HEK293 (cell line): ENCODE data around the gene OR2T11.
A peak's percentile ranks its signal among the peaks of the same experiment; 100 is the strongest.
"Not testable (repeated sequence)": the region's sequence is repeated elsewhere in the genome, so short reads cannot be mapped to it uniquely, and the experiment has no call there.

Experiments
- CTCF ChIA-PET: fragments of 350-600 bp; formaldehyde crosslinking; extraction: SDS; loops from one replicate; lab custom pipeline; 2021; ENCODE audit warnings: antibody characterized with exemption; lab: Yijun Ruan, JAX
- POLR2A ChIA-PET: fragments of 300-600 bp; formaldehyde crosslinking; extraction: SDS; loops from one replicate; lab custom pipeline; 2020; ENCODE audit warnings: antibody characterized with exemption, inconsistent platforms; lab: Yijun Ruan, JAX
- H3K27ac ChIP-seq: fragments of 200-500 bp; sonication (Bioruptor generic); 2 replicates; pipeline ENCODE4 v1.5.1; 2014; ENCODE audit warnings: low read depth, low read length, control low read depth, inconsistent platforms; ENCODE audit errors: extremely low read depth
- H3K36me3 ChIP-seq, 2 experiments: fragments of 200-500 bp in 1 of 2; sonication (Bioruptor generic) in 1 of 2; 1 replicate in 1 of 2; 2 replicates in 1 of 2; pipeline ENCODE4 v1.5.1; 2014 to 2017; ENCODE audit warnings: inconsistent platforms in 2 of 2, low read length in 2 of 2; ENCODE audit not compliant: control insufficient read depth in 2 of 2, insufficient read depth in 1 of 2
- H3K4me1 ChIP-seq: fragments of 200-500 bp; sonication (Bioruptor generic); 2 replicates; pipeline ENCODE4 v1.5.1; 2014; ENCODE audit warnings: mild to moderate bottlenecking, low read length, inconsistent platforms; ENCODE audit not compliant: control insufficient read depth, insufficient read depth
- H3K4me3 ChIP-seq: 2 replicates; pipeline ENCODE4 v1.5.1; 2011; ENCODE audit warnings: low read depth, mild to moderate bottlenecking, control low read depth, low read length, moderate library complexity
- H3K9me3 ChIP-seq: fragments of 200-500 bp; sonication (Bioruptor generic); 2 replicates; pipeline ENCODE4 v1.5.1; 2014; ENCODE audit warnings: low read depth, low read length, inconsistent platforms; ENCODE audit not compliant: control insufficient read depth, insufficient read depth
- KLF10 ChIP-seq: fragments of 450-650 bp; IDR thresholded peaks from 2 replicates; pipeline ENCODE4 v1.5.1; 2018; ENCODE audit warnings: missing biosample characterization, mild to moderate bottlenecking, missing genetic modification characterization
- SETDB1 ChIP-seq: IDR thresholded peaks from one replicate; pipeline ENCODE4 v1.6.1; 2017; ENCODE audit warnings: mild to moderate bottlenecking, low read length, moderate library complexity, mixed read lengths; ENCODE audit not compliant: insufficient read length
- ZNF624 ChIP-seq: fragments of 450-650 bp; formaldehyde crosslinking; IDR thresholded peaks from 2 replicates; pipeline ENCODE4 v1.5.1; 2017; ENCODE audit warnings: missing biosample characterization, missing genetic modification characterization

The OR2T11 gene

GRCh38 chr1:248670003-248670402 is 35.1 kb upstream of the OR2T11 start:
- Histone ChIP-seq H3K36me3 (no peaks in the 10 kb centered on the region), H3K4me1 (no peaks in the 10 kb centered on the region), H3K9me3 (no peaks in the 10 kb centered on the region), H3K4me3 (no peak overlapping the region), H3K27ac (no peak overlapping the region)
- POLR2A ChIA-PET = no interaction called here
- CTCF ChIA-PET = no interaction called here
- TF ChIP-seq ZNF624 (tag by site-specific recombination) (no peak), SETDB1 (peak; percentile 95), KLF10 (tag by site-specific recombination) (no peak)

- H3K27ac ChIP-seq, H3K9me3 ChIP-seq, H3K36me3 ChIP-seq, POLR2A ChIA-PET, CTCF ChIA-PET, H3K4me3 ChIP-seq, H3K4me1 ChIP-seq: not testable (repeated sequence)
These were observed 28.8 kb upstream of the OR2T11 start for GRCh38 chr1:248663453-248664328.

GRCh38 chr1:248656797-248657196 is 21.9 kb upstream of the OR2T11 start:
- H3K9me3 ChIP-seq, CTCF ChIA-PET, H3K27ac ChIP-seq, POLR2A ChIA-PET, H3K4me1 ChIP-seq, H3K36me3 ChIP-seq, H3K4me3 ChIP-seq: not testable (repeated sequence)

GRCh38 chr1:248655354-248655753 is 20.5 kb upstream of the OR2T11 start, which contains the start of gene OR2T27:
Gene OR2T27, minus strand, starts transcription at chr1:248655528. Its CDS starts 4,644 bp downstream, at chr1:248650884.
- CTCF ChIA-PET, H3K27ac ChIP-seq, H3K36me3 ChIP-seq, H3K9me3 ChIP-seq, H3K4me3 ChIP-seq, POLR2A ChIA-PET, H3K4me1 ChIP-seq: not testable (repeated sequence)

- H3K36me3 ChIP-seq, POLR2A ChIA-PET, H3K9me3 ChIP-seq, H3K4me1 ChIP-seq, H3K27ac ChIP-seq, CTCF ChIA-PET, H3K4me3 ChIP-seq: not testable (repeated sequence)
These were observed 14.1 kb upstream of the OR2T11 start for GRCh38 chr1:248648770-248649536.

- H3K4me3 ChIP-seq, H3K9me3 ChIP-seq, H3K4me1 ChIP-seq, CTCF ChIA-PET, H3K27ac ChIP-seq, H3K36me3 ChIP-seq, POLR2A ChIA-PET: not testable (repeated sequence)
These were observed 10.3 kb upstream of the OR2T11 start, which contains the start of gene OR2T35 for GRCh38 chr1:248645178-248645577. Gene OR2T35, minus strand, starts transcription at chr1:248645278. Its CDS starts 6,020 bp downstream, at chr1:248639258.

- CTCF ChIA-PET, H3K4me1 ChIP-seq, POLR2A ChIA-PET: not testable (repeated sequence)
These were observed 8.2 kb upstream of the OR2T11 start for GRCh38 chr1:248642971-248643651.

GRCh38 chr1:248641583-248641982 is 6.7 kb upstream of the OR2T11 start:
- POLR2A ChIA-PET, CTCF ChIA-PET: not testable (repeated sequence)

More at GRCh38 chr1:248642971-248643651, 8.2 kb upstream of the OR2T11 start:
- not testable (repeated sequence) for H3K9me3 ChIP-seq, H3K4me3 ChIP-seq, H3K36me3 ChIP-seq, H3K27ac ChIP-seq

GRCh38 chr1:248640906-248641305 is 6.0 kb upstream of the OR2T11 start:
- H3K4me1 ChIP-seq, H3K27ac ChIP-seq, H3K4me3 ChIP-seq, H3K9me3 ChIP-seq, CTCF ChIA-PET, H3K36me3 ChIP-seq, POLR2A ChIA-PET: not testable (repeated sequence)

More at GRCh38 chr1:248641583-248641982, 6.7 kb upstream of the OR2T11 start:
- H3K36me3 ChIP-seq, H3K27ac ChIP-seq, H3K4me1 ChIP-seq, H3K9me3 ChIP-seq, H3K4me3 ChIP-seq: not testable (repeated sequence)

- H3K9me3 ChIP-seq, H3K4me1 ChIP-seq, H3K4me3 ChIP-seq, POLR2A ChIA-PET, CTCF ChIA-PET, H3K36me3 ChIP-seq, H3K27ac ChIP-seq: not testable (repeated sequence)
These were observed 4.8 kb upstream of the OR2T11 start for GRCh38 chr1:248639652-248640051.
